GM21367 (cell line): ENCODE results near the gene SMIM43.
"Not testable (repeated sequence)": the region's sequence is repeated elsewhere in the genome, so short reads cannot be mapped to it uniquely, and the experiment has no call there.

Experiments
- ATAC-seq: cut with Tn5 transposase; IDR thresholded peaks from one replicate; pipeline ENCODE4 v1.9.1; 2021; ENCODE audit not compliant: unreplicated experiment

Gene SMIM43

DNA sequence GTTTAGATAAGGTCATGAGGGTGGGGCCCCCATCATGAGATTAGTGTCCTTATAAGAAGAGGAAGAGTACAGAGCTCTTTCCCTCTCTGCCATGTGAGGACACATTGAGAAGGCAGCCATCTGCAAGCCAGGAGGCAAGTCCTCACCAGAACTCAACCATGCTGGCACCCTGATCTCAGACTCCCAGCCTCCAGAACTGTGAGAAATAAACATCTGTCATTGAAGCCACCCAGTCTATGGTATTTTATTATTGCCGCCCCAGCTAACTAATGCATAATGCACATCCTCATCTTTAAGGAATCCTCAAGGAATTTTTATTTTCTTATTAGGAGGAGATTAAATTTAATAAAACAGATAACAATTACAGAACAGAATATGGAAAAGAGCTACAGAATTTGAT is 19.4 kb upstream of the SMIM43 start:
- ATAC-seq: no peak

DNA sequence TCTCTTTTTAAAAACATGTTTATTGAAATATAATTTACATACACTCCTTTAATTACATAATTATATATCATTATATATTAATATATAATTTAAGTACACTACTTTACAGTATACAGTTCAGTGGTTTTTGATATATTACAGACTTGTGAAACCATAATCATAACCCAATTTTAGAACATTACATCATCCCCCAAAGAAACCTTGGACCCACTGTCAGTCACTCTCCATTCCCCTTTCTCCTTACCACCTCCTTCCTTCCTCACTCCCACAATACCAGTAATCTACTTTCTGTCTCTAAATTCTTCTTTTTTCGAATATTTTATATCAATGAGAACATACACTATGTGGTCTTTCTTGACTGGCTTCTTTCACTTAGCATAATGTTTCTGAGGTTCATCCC is 18.2 kb upstream of the SMIM43 start:
- ATAC-seq: no peak

DNA sequence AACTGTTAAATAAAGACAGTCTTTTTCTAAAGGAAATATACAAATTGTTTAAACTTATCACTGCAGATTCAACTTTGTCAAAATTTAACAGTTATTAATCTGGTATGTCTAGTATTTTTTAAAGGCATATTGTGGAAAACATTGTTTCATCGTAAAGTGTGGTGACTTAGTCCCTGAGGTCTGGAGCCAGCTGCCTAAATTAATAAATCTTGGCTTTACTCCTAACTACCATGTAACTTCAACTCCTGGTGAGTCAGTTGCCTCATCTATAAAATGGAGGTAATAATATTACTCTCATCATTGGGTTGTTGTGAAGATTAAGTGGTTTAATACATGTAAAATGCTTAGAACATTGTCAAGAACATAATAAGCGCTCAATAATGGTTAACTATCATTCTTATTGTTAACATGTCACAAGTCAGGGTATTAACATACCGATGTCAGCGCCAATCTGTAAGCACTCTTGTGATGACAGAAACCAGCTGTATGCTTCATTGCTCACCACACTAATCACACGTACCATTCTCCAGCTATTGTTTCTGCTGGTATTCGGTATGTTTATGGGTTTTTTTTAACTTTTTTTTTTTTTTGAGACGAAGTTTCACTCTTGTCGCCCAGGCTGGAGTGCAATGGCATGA is 14.1 kb upstream of the SMIM43 start:
- ATAC-seq: no peak

DNA sequence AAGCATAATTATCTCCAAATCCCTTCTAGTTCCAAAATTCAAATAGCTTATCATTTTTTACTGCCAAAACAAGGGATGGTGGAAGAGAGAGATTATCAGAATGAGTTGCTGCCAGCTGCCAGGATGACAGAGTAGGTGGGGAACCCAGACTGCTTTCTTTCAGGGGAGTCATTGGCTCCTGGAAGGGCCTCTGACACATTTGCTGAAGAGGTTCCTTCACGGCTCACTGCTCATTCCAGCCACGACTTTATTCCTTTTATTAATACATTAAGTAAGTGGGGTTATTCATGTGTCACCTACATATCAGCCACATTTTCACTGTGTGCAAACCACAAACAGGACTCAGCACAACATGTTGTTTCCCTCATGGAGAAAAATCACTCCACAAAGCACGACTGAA is 12.7 kb upstream of the SMIM43 start:
- ATAC-seq: no peak

- ATAC-seq: no peak
These were observed 11.8 kb upstream of the SMIM43 start for GRCh38 chr4:121776610-121777401.

- ATAC-seq: no peak
These were observed 8.9 kb upstream of the SMIM43 start for GRCh38 chr4:121773883-121774282.

DNA sequence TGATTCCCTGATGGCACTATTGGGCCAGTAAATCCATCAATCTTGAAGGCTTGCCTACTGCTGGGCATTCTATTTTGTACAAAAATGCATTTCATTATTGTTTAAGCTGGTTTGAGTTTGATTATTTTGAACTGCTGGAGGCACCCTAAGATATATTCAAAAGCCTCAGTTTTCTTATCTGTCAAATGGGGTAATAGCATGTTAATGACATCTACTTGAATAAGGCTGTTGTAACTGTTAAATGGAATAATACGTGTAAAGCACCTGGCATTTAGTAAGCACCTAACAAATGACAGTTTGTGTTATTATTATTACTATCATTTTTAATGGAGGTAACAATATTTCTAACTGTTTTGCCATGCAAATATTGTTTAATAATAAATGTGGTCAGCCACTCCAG is 6.9 kb upstream of the SMIM43 start:
- ATAC-seq: no peak

- ATAC-seq: no peak
These were observed 4.4 kb upstream of the SMIM43 start for GRCh38 chr4:121769341-121769740.

GRCh38 chr4:121767166-121767565 is 2.2 kb upstream of the SMIM43 start:
- no peak for ATAC-seq

GRCh38 chr4:121765971-121766538 is 1.1 kb upstream of the SMIM43 start:
- ATAC-seq: no peak

DNA sequence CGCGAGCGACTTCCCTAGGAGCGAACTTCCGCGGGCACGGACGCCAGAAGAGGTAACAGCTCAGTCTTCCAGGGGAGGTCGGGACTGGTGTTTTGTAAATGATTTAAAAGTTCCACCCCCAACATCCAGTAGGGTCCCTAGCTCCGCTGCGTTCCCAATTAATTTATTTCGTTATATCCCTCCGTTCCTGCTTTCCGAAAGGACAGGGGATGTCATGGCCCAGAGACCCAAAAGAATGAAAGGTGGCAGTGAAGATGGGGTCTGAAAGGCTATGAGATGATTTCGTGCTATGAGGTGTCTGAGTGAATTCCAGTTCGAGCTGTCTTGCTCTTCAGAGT is 373 bp upstream of the SMIM43 start:
- no peak for ATAC-seq

- no peak for ATAC-seq
These were observed 662 bp downstream of the SMIM43 start for GRCh38 chr4:121764303-121764701.

DNA sequence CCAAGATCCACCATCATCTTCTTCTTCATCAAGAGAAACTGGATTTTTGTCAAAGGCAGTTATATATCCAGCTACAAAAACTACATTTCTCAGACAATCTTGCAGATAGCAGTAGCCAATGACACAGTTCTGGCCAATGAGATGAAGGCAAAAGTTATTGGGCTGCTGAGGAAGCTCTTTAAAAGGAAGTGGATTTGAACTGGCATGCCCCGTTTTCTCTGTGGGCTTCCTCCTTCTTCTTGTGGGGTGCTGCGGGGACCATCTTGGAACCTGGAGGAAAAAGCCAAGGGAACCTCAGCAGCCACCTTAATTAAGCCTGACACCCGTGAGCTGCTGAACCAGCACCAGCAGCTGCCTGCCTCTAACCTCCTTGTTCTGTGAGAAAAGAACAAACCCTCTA is 4.8 kb downstream of the SMIM43 start:
- no peak for ATAC-seq

- ATAC-seq: no peak
These were observed 5.9 kb downstream of the SMIM43 start for GRCh38 chr4:121758925-121759568.

DNA sequence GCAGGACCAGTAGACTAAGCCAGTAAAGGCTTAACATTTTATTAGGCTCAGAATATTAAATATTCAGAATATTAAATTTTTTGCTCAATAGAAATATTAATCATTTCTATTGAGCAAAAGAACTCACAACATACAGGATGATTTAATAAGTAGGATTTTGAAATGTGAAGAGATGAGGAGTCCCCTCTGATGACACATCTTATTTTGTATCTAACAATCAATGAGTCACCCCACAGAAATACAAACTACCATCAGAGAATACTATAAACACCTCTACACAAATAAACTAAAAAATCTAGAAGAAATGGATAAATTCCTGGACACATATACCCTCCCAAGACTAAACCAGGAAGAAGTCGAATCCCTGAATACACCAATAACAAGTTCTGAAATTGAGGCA is 12.8 kb downstream of the SMIM43 start:
- not testable (repeated sequence) for ATAC-seq

DNA sequence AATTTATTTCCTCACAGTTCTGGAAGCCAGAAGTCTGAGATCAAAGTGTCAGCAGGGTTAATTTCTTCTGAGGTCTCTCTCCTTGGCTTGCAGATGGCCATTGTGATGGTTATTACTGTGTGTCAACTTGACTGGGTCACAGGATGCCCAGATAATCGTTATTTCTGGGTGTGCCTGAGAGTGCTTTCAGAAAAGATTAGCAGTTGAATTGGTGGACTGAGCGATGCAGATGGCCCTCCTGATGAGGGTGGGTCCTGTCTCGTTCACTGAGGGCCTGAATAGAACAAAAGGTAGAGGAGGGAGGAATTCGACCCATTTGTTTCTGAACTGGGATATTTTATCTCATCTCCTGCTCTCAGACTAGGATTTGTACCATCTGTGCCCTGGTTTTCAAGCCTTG is 15.7 kb downstream of the SMIM43 start:
- ATAC-seq: no peak

- no peak for ATAC-seq
These were observed 22.2 kb downstream of the SMIM43 start for GRCh38 chr4:121742794-121743193.

GRCh38 chr4:121741751-121742150 is 23.2 kb downstream of the SMIM43 start:
- ATAC-seq: no peak

DNA sequence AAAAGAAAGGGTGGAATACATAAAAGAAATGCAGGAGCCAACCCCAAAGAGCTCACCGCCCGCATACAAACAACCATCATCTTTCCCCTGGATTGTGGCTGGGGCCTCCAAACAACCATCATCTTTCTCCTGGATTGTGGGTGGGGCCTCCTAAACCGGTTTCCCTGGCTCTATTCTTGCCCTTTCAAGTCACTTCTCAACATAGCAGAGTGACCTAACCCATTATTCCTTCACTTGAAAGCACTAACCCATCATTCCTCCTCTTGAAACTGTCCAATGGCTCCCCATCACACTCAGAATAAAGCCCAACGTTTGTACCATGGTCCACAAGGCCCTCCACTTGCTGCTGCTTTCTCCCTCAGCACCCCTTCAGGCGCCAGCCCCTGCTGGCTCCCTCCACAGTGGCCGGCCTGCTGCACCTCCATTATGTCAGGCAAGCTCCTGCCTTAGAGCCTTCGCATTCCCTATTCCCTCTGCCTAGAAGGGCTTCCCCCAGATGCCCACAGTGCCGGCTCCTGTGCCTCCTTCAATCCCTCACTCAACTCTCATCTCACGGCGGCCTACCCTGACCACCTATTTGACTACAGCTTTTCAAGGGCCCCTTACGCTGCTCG is 24.1 kb downstream of the SMIM43 start:
- no peak for ATAC-seq

DNA sequence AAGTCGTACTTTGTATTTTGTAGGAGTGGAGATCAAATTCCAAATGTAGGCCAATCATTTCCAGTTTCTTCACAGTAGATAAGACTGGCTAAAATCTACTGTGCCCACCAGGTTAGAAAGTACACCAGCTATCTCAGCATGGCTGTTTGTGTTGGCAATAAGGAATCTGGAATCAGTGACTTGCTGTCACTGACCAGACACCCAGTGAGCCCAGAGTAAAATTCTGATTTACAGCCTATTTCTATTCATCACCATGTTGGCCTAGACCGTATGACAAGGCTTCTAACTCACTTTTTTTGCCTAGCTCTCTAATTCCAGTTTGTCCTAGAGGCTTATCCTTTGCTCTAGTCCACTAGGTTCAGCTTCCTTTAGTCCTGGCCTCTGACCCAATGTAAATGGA is 25.4 kb downstream of the SMIM43 start:
- ATAC-seq: no peak

DNA sequence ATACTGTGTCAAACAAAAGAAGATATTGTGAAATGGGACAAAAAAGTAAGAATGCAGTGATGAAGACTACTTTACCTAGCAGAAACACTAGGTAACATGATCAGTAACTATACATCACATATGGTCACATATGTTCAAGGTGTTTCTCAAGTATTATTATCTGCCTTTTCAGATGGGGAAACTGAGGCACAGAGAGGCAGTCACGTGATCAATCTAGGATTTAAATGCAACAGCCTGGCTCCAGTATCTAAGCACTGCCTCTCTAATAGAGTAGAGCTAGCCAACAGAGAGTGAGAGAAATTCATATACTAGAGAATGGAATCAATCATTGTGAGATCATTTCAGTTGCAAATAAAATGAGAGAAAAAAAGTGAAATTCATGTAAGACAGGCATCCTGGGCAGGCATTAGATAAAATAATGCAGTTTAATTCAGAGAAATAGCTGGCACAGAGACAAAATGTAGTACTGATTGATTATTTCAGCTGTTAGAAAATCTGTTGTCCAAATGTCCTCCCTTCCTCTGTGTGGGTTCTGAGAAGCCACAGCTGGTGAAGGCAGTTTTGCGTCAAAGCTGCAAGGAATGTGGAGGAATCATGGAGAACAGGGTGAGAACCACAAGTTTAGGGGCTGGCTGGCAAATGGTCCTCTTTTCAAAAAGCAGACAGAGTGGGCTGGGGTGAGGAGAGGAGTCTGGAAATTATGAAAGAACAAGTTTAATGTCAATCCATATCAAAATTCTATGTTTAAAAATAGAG is 26.0 kb downstream of the SMIM43 start:
- no peak for ATAC-seq
